ENCODE measurements around the gene GJB5. TPM values are rescaled to one million over a fixed set of nuclear protein-coding genes. Genes with fewer than 3 reads are reported as not detected.

Gene GJB5
- total RNA-seq, 2 donors from 2014 or later = 0.42 TPM; not detected in 1

- Histone ChIP-seq H3K27me3 (no peaks in the 10 kb centered on the region), H3K36me3 (no peaks in the 10 kb centered on the region), H3K9me3 (no peaks in the 10 kb centered on the region), H3K27ac (no peak overlapping the region), H3K9ac (ENCODE audit: low read depth in 2 of 2, low read length in 2 of 2) (no peak overlapping the region), H3K4me1 (no peaks in the 10 kb centered on the region), H3K4me3 (no peak overlapping the region)
- TF ChIP-seq CTCF (IDR thresholded peaks at IDR 0.05) = no peak
- intact Hi-C loops (cut with DNase I) = no loop called here
- DNase-seq = no peak
Measured at GRCh38 chr1:34711485-34711884, 43.4 kb upstream of the GJB5 start.

- H3K36me3 ChIP-seq = no peaks in the 10 kb centered on the region
- H3K27ac ChIP-seq = no peak overlapping the region
- no peaks in the 10 kb centered on the region for H3K4me1 ChIP-seq
- no peaks in the 10 kb centered on the region for H3K27me3 ChIP-seq
- H3K9ac ChIP-seq (ENCODE audit: low read depth in 2 of 2, low read length in 2 of 2) = no peak overlapping the region
- no peak overlapping the region for H3K4me3 ChIP-seq
- DNase-seq = no peak
- no peak for TF ChIP-seq CTCF (IDR thresholded peaks at IDR 0.05)
- intact Hi-C loops (cut with DNase I) = no loop called here
- no peaks in the 10 kb centered on the region for H3K9me3 ChIP-seq
Measured at GRCh38 chr1:34712007-34712688, 42.7 kb upstream of the GJB5 start.

- no peak for DNase-seq
- H3K4me1 ChIP-seq = no peaks in the 10 kb centered on the region
- no peak overlapping the region for H3K4me3 ChIP-seq
- no peaks in the 10 kb centered on the region for H3K9me3 ChIP-seq
- intact Hi-C loops (cut with DNase I) = no loop called here
- no peaks in the 10 kb centered on the region for H3K36me3 ChIP-seq
- no peaks in the 10 kb centered on the region for H3K27me3 ChIP-seq
- no peak overlapping the region for H3K9ac ChIP-seq (ENCODE audit: low read depth in 2 of 2, low read length in 2 of 2)
- H3K27ac ChIP-seq = no peak overlapping the region
- no peak for TF ChIP-seq CTCF (IDR thresholded peaks at IDR 0.05)
Measured at GRCh38 chr1:34713443-34713842, 41.4 kb upstream of the GJB5 start.

- Histone ChIP-seq H3K4me1 (no peaks in the 10 kb centered on the region), H3K9ac (ENCODE audit: low read depth in 2 of 2, low read length in 2 of 2) (no peak overlapping the region), H3K27me3 (no peaks in the 10 kb centered on the region), H3K27ac (no peak overlapping the region), H3K4me3 (no peak overlapping the region), H3K36me3 (no peaks in the 10 kb centered on the region), H3K9me3 (no peaks in the 10 kb centered on the region)
- TF ChIP-seq CTCF (IDR thresholded peaks at IDR 0.05) = no peak
- intact Hi-C loops (cut with DNase I) = no loop called here
- no peak for DNase-seq
Measured at GRCh38 chr1:34714386-34714785, 40.5 kb upstream of the GJB5 start.

- Histone ChIP-seq H3K36me3 (no peaks in the 10 kb centered on the region), H3K27me3 (no peaks in the 10 kb centered on the region), H3K9ac (ENCODE audit: low read depth in 2 of 2, low read length in 2 of 2) (no peak overlapping the region), H3K9me3 (no peaks in the 10 kb centered on the region), H3K27ac (no peak overlapping the region), H3K4me1 (no peaks in the 10 kb centered on the region), H3K4me3 (no peak overlapping the region)
- no peak for DNase-seq
- intact Hi-C loops (cut with DNase I) = no loop called here
- no peak for TF ChIP-seq CTCF (IDR thresholded peaks at IDR 0.05)
Measured at GRCh38 chr1:34715139-34715538, 39.7 kb upstream of the GJB5 start.
